ENCODE data around the gene TPST2. TPM values are rescaled to one million over a fixed set of nuclear protein-coding genes. Genes with fewer than 3 reads are reported as not detected.

Gene TPST2
- total and polyA plus RNA-seq, 8 donors, result 91.4 to 534 (median 175) TPM

GRCh38 chr22:26556904-26557303 is 33.0 kb downstream of the TPST2 start:
- peaks cover 22 to 60% (median 27%) of the 10 kb centered on the region in 3 donors for H3K4me1 ChIP-seq
- no peaks in the 10 kb centered on the region for H3K36me3 ChIP-seq
- WGBS, 2 donors, result 35 to 38% methylated on average over 5 of the region's 5 CpGs
- no peak for TF ChIP-seq CTCF (IDR thresholded peaks at IDR 0.05)
- FAIRE-seq (no peak), ATAC-seq (peak; percentile 52 to 76 (median 60)), DNase-seq (peak; percentile 73 to 97 (median 94))
- H3K9me3 ChIP-seq, result no peaks in the 10 kb centered on the region
- H3K4me3 ChIP-seq, result no peak overlapping the region
- H3K27ac ChIP-seq, result peak overlapping the region; percentile 19 to 85 (median 52)
- no peaks in the 10 kb centered on the region for H3K27me3 ChIP-seq
- intact Hi-C loops (cut with DNase I), result no loop called here

GRCh38 chr22:26555478-26555877 is 34.5 kb downstream of the TPST2 start:
- no peak for DNase-seq
- no peak for FAIRE-seq
- Histone ChIP-seq H3K27me3 (no peaks in the 10 kb centered on the region), H3K27ac (peak overlapping the region in 3 of 4 donors; percentile 31 to 85 (median 82)), H3K4me3 (no peak overlapping the region), H3K9me3 (no peaks in the 10 kb centered on the region), H3K36me3 (no peaks in the 10 kb centered on the region), H3K4me1 (peaks cover 28 to 73% (median 35%) of the 10 kb centered on the region in 3 donors)
- 47 to 49% methylated on average over 11 of the region's 11 CpGs for WGBS, 2 donors
- no peak for ATAC-seq
- no peak for TF ChIP-seq CTCF (IDR thresholded peaks at IDR 0.05)
- intact Hi-C loops (cut with DNase I), result no loop called here

- FAIRE-seq, result no peak
- Histone ChIP-seq H3K4me1 (peaks cover 33 to 73% (median 35%) of the 10 kb centered on the region in 3 donors), H3K36me3 (no peaks in the 10 kb centered on the region), H3K9me3 (no peaks in the 10 kb centered on the region), H3K27me3 (no peaks in the 10 kb centered on the region), H3K27ac (peak overlapping the region in 2 of 4 donors; percentile 82 to 85), H3K4me3 (no peak overlapping the region)
- no peak for TF ChIP-seq CTCF (IDR thresholded peaks at IDR 0.05)
- ATAC-seq, result no peak
- WGBS, 2 donors, result 43 to 45% methylated on average over 6 of the region's 6 CpGs
- intact Hi-C loops (cut with DNase I), result no loop called here
- no peak for DNase-seq
Observed at GRCh38 chr22:26554956-26555355, 35.0 kb downstream of the TPST2 start.

- DNase-seq (peak in 4 of 6 donors; percentile 53 to 81 (median 69)), FAIRE-seq (no peak), ATAC-seq (peak; percentile 44 to 66 (median 49))
- TF ChIP-seq CTCF (IDR thresholded peaks at IDR 0.05), result no peak
- no peaks in the 10 kb centered on the region for H3K36me3 ChIP-seq
- H3K4me3 ChIP-seq, result no peak overlapping the region
- no peaks in the 10 kb centered on the region for H3K27me3 ChIP-seq
- 31 to 33% methylated on average over 7 of the region's 7 CpGs for WGBS, 2 donors
- intact Hi-C loops (cut with DNase I), result no loop called here
- H3K27ac ChIP-seq, result peak overlapping the region in 3 of 4 donors; percentile 42 to 85 (median 82)
- H3K4me1 ChIP-seq, result peaks cover 19 to 65% (median 39%) of the 10 kb centered on the region in 3 donors
- H3K9me3 ChIP-seq, result no peaks in the 10 kb centered on the region
Observed at GRCh38 chr22:26553056-26553752, 36.7 kb downstream of the TPST2 start.

- TF ChIP-seq CTCF (IDR thresholded peaks at IDR 0.05), result no peak
- intact Hi-C loops (cut with DNase I), result no loop called here
- Histone ChIP-seq H3K27ac (peak overlapping the region in 2 of 4 donors; percentile 82 to 85), H3K4me1 (peaks cover 19 to 65% (median 38%) of the 10 kb centered on the region in 3 donors), H3K9me3 (no peaks in the 10 kb centered on the region), H3K4me3 (no peak overlapping the region), H3K36me3 (no peaks in the 10 kb centered on the region), H3K27me3 (no peaks in the 10 kb centered on the region)
- no peak for ATAC-seq
- DNase-seq, result no peak
- no peak for FAIRE-seq
- WGBS, 2 donors, result 36 to 47% methylated on average over 10 of the region's 10 CpGs
Observed at GRCh38 chr22:26552466-26552865, 37.5 kb downstream of the TPST2 start.

All from pancreas (tissue), 10 donors.